ENCODE results near the gene BATF3. TPM values are rescaled to one million over a fixed set of nuclear protein-coding genes. Genes with fewer than 3 reads are reported as not detected.
A peak's percentile ranks its signal among the peaks of the same experiment; 100 is the strongest.

BATF3 gene
- total and polyA plus RNA-seq, 9 of the 15 experiments (the other 6 are each of a cell fraction or from before 2014, with no cell fraction given): 0.40 to 3.8 (median 2.0) TPM

GRCh38 chr1:212665241-212666115 lies 34.2 kb downstream of the BATF3 start (continued):
- TF ChIP-seq ZNF57 (CRISPR knock-in tag; IDR thresholded peaks at IDR 0.05) (no peak), NR1H2 (CRISPR knock-in tag; IDR thresholded peaks at IDR 0.05) (no peak), ZBTB40 (IDR thresholded peaks at IDR 0.05) (no peak), ZBTB40 (CRISPR knock-in tag; IDR thresholded peaks at IDR 0.05) (no peak), ZBTB7A (IDR thresholded peaks at IDR 0.05; ENCODE audit: borderline replicate concordance, control insufficient read depth, low read depth, low read length) (peak; percentile 73; the same call in 1 of the 2 replicates)
